ENCODE data around the gene NAP1L1.

DNA sequence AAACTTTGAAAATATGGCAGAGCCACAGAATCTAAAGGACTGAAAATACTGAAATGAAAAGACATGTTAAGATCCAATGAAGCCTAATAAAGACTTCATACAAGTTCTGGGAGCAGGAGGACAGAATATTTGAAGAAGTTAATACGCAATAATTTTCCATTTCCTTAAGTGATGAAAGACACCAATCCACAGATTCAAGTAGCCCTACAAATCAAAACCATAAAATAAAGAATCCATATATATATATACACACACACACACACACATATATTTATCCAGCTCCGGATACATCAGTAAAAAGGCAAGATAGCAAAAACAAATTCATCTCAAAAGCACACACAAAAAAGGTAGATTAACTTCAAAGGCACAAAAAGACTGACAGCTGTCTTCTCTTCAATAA, 5.7 kb downstream of the NAP1L1 start:
- TF ChIP-seq, protein P1, sequence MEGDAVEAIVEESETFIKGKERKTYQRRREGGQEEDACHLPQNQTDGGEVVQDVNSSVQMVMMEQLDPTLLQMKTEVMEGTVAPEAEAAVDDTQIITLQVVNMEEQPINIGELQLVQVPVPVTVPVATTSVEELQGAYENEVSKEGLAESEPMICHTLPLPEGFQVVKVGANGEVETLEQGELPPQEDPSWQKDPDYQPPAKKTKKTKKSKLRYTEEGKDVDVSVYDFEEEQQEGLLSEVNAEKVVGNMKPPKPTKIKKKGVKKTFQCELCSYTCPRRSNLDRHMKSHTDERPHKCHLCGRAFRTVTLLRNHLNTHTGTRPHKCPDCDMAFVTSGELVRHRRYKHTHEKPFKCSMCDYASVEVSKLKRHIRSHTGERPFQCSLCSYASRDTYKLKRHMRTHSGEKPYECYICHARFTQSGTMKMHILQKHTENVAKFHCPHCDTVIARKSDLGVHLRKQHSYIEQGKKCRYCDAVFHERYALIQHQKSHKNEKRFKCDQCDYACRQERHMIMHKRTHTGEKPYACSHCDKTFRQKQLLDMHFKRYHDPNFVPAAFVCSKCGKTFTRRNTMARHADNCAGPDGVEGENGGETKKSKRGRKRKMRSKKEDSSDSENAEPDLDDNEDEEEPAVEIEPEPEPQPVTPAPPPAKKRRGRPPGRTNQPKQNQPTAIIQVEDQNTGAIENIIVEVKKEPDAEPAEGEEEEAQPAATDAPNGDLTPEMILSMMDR (IDR thresholded peaks at IDR 0.05): no peak
- TF ChIP-seq, protein P2, sequence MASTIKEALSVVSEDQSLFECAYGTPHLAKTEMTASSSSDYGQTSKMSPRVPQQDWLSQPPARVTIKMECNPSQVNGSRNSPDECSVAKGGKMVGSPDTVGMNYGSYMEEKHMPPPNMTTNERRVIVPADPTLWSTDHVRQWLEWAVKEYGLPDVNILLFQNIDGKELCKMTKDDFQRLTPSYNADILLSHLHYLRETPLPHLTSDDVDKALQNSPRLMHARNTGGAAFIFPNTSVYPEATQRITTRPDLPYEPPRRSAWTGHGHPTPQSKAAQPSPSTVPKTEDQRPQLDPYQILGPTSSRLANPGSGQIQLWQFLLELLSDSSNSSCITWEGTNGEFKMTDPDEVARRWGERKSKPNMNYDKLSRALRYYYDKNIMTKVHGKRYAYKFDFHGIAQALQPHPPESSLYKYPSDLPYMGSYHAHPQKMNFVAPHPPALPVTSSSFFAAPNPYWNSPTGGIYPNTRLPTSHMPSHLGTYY (CRISPR knock-in tag; IDR thresholded peaks at IDR 0.05): no peak
- TF ChIP-seq, protein P3, sequence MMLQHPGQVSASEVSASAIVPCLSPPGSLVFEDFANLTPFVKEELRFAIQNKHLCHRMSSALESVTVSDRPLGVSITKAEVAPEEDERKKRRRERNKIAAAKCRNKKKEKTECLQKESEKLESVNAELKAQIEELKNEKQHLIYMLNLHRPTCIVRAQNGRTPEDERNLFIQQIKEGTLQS (CRISPR knock-in tag; conservative IDR thresholded peaks at IDR 0.05): no peak
- TF ChIP-seq GTF2I (CRISPR knock-in tag; conservative IDR thresholded peaks at IDR 0.05): no peak
- TF ChIP-seq JUN (CRISPR knock-in tag; IDR thresholded peaks at IDR 0.05): no peak
- TF ChIP-seq, protein P4, sequence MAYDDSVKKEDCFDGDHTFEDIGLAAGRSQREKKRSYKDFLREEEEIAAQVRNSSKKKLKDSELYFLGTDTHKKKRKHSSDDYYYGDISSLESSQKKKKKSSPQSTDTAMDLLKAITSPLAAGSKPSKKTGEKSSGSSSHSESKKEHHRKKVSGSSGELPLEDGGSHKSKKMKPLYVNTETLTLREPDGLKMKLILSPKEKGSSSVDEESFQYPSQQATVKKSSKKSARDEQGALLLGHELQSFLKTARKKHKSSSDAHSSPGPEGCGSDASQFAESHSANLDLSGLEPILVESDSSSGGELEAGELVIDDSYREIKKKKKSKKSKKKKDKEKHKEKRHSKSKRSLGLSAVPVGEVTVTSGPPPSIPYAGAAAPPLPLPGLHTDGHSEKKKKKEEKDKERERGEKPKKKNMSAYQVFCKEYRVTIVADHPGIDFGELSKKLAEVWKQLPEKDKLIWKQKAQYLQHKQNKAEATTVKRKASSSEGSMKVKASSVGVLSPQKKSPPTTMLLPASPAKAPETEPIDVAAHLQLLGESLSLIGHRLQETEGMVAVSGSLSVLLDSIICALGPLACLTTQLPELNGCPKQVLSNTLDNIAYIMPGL (CRISPR knock-in tag; IDR thresholded peaks at IDR 0.05): no peak
- TF ChIP-seq, protein P5, sequence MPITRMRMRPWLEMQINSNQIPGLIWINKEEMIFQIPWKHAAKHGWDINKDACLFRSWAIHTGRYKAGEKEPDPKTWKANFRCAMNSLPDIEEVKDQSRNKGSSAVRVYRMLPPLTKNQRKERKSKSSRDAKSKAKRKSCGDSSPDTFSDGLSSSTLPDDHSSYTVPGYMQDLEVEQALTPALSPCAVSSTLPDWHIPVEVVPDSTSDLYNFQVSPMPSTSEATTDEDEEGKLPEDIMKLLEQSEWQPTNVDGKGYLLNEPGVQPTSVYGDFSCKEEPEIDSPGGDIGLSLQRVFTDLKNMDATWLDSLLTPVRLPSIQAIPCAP (CRISPR knock-in tag; IDR thresholded peaks at IDR 0.05): no peak
- TF ChIP-seq, protein P6, sequence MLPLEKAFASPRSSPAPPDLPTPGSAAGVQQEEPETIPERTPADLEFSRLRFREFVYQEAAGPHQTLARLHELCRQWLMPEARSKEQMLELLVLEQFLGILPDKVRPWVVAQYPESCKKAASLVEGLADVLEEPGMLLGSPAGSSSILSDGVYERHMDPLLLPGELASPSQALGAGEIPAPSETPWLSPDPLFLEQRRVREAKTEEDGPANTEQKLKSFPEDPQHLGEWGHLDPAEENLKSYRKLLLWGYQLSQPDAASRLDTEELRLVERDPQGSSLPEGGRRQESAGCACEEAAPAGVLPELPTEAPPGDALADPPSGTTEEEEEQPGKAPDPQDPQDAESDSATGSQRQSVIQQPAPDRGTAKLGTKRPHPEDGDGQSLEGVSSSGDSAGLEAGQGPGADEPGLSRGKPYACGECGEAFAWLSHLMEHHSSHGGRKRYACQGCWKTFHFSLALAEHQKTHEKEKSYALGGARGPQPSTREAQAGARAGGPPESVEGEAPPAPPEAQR (CRISPR knock-in tag; IDR thresholded peaks at IDR 0.05): no peak
- TF ChIP-seq CREB1 (CRISPR knock-in tag; IDR thresholded peaks at IDR 0.05): no peak
- TF ChIP-seq, protein P7, sequence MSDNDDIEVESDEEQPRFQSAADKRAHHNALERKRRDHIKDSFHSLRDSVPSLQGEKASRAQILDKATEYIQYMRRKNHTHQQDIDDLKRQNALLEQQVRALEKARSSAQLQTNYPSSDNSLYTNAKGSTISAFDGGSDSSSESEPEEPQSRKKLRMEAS (CRISPR knock-in tag; IDR thresholded peaks at IDR 0.05): no peak
- TF ChIP-seq ZBTB21 (CRISPR knock-in tag; IDR thresholded peaks at IDR 0.05; ENCODE audit: borderline replicate concordance): no peak
- no peak for TF ChIP-seq KAT7 (CRISPR knock-in tag; IDR thresholded peaks at IDR 0.05; ENCODE audit: borderline replicate concordance)
- TF ChIP-seq, protein P8, sequence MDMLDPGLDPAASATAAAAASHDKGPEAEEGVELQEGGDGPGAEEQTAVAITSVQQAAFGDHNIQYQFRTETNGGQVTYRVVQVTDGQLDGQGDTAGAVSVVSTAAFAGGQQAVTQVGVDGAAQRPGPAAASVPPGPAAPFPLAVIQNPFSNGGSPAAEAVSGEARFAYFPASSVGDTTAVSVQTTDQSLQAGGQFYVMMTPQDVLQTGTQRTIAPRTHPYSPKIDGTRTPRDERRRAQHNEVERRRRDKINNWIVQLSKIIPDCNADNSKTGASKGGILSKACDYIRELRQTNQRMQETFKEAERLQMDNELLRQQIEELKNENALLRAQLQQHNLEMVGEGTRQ (CRISPR knock-in tag; IDR thresholded peaks at IDR 0.05): no peak

All from WTC11 (cell line).